T-helper 22 cell (primary cell): Measurements from ENCODE around the gene RRAS.
"Not testable (repeated sequence)": the region's sequence is repeated elsewhere in the genome, so short reads cannot be mapped to it uniquely, and the experiment has no call there.

Experiments
- DNase-seq: peaks from one replicate; pipeline ENCODE4 v3.0.0-alpha.2; 2020; ENCODE audit warnings: low read depth

RRAS gene

DNA sequence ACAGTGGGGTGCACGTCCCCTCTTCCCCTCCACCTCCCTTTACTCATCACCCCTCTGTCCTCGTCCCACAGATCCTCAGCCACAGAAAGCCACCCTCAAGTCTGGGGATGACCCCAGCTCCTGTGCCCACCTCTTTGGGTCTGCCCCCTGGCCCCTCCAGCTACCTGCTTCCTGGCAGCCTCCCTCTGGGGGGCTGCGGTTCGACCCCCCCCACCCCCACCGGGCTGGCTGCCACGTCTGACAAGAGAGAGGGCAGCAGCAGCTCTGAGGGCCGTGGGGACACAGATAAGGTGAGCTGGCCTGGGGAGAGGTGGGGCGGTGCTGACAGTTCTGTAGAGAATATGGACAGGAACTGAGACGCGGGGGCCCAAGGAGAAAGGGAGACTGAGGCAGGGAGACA, 14.6 kb upstream of the RRAS start:
- no peak for DNase-seq

DNA sequence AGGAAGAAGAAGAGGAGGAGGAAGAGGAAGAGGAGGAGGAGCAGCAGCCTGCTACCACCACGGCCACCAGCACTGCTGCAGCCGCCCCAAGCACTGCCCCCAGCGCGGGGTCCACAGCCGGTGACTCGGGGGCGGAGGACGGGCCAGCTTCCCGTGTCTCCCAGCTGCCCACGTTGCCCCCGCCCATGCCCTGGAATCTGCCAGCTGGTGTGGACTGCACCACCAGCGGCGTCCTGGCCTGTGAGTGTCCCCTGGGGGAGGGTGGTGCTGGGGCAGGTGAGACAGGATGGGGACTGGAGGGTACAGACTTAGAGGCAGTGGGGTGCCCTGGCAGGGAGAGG, 13.5 kb upstream of the RRAS start:
- DNase-seq: no peak

DNA sequence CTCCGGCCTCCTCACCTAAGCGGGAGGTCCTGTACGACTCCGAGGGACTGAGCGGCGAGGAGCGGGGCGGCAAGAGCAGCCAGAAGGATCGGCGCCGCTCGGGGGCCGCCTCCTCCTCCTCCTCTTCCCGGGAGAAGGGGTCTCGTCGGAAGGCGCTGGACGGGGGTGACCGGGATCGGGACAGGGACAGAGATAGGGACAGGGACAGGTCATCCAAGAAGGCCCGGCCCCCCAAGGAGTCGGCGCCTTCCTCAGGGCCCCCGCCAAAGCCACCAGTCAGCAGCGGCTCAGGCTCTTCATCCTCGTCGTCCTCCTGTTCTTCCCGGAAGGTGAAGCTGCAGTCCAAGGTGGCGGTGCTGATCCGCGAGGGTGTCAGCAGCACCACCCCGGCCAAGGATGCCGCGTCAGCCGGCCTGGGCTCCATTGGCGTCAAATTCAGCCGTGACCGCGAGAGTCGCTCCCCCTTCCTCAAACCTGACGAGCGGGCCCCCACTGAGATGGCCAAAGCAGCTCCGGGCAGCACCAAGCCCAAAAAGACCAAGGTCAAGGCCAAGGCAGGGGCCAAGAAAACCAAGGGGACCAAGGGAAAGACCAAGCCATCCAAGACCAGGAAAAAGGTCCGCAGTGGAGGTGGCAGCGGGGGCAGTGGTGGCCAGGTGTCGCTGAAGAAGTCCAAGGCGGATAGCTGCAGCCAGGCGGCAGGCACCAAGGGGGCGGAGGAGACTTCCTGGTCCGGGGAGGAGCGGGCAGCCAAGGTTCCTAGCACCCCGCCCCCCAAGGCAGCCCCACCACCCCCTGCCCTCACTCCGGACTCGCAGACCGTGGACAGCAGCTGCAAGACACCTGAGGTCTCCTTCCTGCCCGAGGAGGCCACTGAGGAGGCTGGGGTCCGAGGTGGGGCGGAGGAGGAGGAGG, 12.9 kb upstream of the RRAS start:
- no peak for DNase-seq

DNA sequence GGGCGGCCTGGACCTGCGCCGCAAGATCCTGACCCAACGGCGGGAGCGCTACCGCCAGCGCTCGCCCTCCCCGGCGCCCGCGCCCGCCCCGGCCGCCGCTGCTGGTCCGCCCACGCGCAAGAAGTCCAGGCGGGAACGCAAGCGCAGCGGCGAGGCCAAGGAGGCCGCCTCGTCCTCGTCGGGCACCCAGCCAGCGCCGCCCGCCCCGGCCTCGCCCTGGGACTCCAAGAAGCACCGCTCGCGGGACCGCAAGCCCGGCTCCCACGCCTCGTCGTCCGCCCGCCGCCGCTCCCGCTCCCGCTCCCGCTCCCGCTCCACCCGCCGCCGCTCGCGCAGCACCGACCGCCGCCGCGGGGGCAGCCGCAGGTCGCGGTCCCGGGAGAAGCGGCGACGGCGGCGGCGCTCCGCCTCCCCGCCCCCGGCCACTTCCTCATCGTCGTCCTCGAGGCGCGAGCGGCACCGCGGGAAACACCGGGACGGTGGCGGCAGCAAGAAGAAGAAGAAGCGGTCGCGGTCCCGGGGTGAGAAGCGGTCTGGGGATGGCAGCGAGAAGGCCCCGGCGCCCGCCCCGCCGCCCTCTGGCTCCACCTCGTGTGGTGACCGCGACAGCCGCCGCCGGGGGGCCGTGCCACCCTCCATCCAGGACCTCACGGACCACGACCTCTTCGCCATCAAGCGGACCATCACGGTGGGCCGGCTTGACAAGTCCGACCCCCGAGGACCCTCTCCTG, 12.0 kb upstream of the RRAS start:
- no peak for DNase-seq

DNA sequence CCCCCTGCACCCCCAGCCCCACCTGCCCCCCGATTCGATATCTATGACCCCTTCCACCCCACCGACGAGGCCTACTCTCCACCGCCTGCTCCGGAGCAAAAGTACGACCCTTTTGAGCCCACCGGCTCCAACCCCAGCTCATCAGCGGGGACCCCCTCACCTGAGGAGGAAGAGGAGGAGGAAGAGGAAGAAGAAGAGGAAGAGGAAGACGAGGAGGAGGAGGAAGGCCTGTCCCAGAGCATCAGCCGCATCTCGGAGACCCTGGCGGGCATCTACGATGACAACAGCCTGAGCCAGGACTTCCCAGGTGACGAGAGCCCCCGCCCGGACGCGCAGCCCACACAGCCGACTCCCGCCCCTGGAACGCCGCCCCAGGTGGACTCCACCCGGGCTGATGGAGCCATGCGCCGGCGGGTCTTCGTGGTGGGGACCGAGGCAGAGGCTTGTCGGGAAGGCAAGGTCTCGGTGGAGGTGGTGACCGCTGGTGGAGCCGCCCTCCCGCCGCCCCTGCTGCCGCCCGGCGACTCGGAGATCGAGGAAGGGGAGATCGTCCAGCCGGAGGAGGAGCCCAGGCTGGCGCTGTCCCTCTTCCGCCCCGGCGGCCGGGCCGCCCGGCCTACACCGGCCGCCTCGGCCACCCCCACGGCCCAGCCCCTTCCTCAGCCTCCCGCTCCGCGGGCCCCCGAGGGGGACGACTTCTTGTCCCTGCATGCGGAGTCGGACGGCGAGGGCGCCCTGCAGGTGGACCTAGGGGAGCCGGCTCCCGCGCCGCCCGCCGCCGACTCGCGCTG, 11.3 kb upstream of the RRAS start:
- DNase-seq: no peak

DNA sequence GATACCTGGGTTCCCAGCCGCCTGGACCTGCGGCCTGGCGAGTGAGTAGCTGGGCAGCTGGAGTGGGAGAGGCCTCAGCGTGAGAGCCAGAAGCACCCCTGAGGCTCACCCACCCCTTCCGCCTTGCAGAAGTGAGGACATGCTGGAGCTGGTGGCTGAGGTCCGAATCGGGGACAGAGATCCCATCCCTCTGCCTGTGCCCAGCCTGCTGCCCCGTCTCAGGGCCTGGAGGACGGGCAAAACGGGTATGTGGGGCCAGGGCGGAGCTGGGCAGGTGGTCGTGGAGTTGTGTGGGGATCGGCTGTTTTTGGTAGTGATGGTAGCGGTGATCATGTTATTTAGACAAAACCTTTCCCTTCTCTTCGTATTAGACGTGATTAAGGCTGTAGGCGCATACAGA, 6.6 kb upstream of the RRAS start:
- no peak for DNase-seq

DNA sequence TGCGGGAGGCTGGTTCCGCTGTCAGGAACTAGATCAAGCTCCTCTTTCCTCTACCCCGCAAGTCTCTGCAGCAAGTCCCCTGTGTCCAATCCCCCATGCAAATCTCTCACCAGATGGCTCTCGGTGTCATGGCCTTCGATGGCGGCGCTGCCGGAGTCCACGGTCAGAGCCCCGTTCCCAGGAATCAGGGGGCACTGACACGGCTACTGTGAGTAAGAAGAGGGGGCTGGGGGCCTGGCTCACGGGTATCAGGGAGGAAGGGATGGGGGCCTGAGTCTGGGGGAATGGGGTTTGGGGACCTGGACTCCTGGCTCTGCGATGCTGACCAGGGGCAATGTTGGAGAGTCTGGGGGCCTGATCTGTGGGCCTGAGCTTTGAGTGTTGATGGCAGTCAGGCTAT, 6.1 kb upstream of the RRAS start:
- no peak for DNase-seq

GRCh38 chr19:49645592-49645991, 5.6 kb upstream of the RRAS start:
- no peak for DNase-seq

GRCh38 chr19:49643466-49643865, 3.5 kb upstream of the RRAS start:
- no peak for DNase-seq

- DNase-seq: no peak
These were observed 2.6 kb upstream of the RRAS start for GRCh38 chr19:49642492-49643035.

- peak; percentile 98 for DNase-seq
These were observed 1.9 kb upstream of the RRAS start, which contains the start of gene SCAF1 for GRCh38 chr19:49641688-49642491. TSS of gene SCAF1 (plus strand) at chr19:49642209. CDS start at chr19:49645027, 2,818 bp downstream.

DNA sequence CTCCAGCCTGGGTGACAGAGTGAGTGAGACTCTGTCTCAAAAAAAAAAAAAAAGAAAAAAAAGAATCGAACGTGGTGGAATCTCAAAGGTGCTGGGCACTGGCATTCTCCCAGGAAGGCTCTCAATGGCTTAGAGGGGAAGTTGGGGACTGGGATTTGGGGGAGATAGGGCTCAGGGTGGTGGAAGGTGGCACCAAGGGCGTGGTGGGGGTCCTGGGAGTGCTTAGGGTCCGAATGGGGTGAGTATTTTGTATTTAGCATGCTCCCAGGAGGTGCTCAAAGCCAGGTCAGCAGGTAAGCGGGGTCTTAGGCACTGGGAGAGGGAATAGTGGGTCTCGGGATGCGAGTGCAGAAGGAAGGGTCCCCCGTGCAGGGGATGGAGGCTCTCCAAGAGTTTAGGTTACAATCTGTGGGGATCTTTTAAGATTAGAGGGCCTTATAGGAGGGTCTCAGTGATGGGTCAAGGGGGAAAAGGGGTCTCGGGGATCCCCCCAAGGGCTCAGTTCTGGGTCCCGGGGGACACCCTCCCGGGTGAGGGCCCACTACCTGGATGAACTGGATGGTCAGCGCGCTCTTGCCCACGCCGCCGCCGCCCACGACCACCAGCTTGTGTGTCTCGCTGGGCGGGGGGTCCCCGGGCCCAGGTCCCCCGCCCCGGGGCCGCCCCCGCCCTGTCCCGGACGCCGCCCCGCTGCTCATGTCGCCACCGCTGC, 386 bp downstream of the RRAS start:
- DNase-seq: no peak

GRCh38 chr19:49637821-49638738, 1.9 kb downstream of the RRAS start:
- no peak for DNase-seq

- no peak for DNase-seq
These were observed 3.6 kb downstream of the RRAS start for GRCh38 chr19:49636233-49636932.

GRCh38 chr19:49635530-49636232, 4.3 kb downstream of the RRAS start:
- no peak for DNase-seq

DNA sequence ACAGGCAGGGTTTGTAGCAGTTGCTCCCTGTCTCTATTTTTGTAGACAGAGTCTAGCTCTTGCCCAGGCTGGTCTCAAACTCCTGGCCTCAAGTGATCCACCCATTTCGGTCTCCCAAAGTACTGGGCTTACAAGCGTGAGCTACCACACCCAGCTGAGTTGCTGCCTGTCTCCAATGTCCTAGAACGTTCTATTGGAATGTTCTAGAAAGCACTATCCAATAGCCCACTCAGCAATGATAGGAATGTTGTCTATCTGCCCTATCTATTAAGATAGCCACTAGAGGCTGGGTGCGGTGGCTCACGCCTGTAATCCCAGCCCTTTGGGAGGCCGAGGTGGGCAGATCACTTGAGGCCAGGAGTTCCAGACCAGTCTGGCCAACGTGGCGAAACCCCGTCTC, 6.7 kb downstream of the RRAS start:
- DNase-seq: not testable (repeated sequence)

- DNase-seq: no peak
These were observed 7.4 kb downstream of the RRAS start for GRCh38 chr19:49632576-49632975.

DNA sequence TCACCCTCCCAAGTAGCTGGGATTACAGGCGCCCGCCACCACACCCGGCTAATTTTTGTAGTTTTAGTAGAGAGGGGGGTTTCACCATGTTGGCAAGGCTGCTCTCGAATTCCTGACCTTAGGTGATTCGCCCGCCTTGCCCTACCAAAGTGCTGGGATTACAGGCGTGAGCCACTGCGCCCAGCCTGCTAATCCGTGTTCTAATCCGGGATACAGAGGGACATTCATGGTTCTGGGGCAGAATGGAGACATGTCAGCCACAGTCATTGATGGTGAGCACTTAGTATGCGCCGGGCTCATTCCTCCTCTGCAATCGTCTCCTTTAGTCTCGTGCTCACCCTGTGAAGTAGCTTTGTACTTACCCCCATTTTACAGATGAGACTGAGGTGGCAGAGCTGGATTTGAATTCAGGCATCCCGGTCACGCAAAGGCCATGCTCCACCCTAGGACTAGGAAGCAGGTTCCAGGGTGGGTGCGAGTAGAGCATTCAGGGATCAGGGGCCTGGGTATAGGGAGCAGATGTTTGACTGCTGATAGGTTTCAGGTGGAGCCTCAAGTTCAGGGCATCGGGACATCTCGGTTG, 8.2 kb downstream of the RRAS start:
- no peak for DNase-seq
